ACHN (cell line): ENCODE measurements around the gene CEP20.

ENCODE experiments used
- DNase-seq: peaks from one replicate; pipeline ENCODE4 v3.0.0-alpha.2; 2015
- in situ Hi-C: cut with HindIII; loops from 2 replicates; pipeline ENCODE4 v1.10.0; 2017; ENCODE audit warnings: low sequenced_read_pairs, low pct_ligation_motif_present, low pct_unique_long_range_greater_than_20kb

CEP20 gene

GRCh38 chr16:15900357-15900756, 12.0 kb upstream of the CEP20 start:
- in situ Hi-C loops: no loop called here
- no peak for DNase-seq

- in situ Hi-C loops: no loop called here
- peak; percentile 98 for DNase-seq
These were observed 11.2 kb upstream of the CEP20 start for GRCh38 chr16:15899538-15900100.

- in situ Hi-C loops: no loop called here
- DNase-seq: no peak
These were observed 10.3 kb upstream of the CEP20 start for GRCh38 chr16:15898654-15899053.

- in situ Hi-C loops: no loop called here
- DNase-seq: peak; percentile 64
These were observed 9.4 kb upstream of the CEP20 start for GRCh38 chr16:15897834-15898254.

GRCh38 chr16:15897121-15897780, 8.8 kb upstream of the CEP20 start:
- in situ Hi-C loops: no loop called here
- peak; percentile 14 for DNase-seq

- DNase-seq: no peak
- in situ Hi-C loops: no loop called here
These were observed 6.4 kb upstream of the CEP20 start for GRCh38 chr16:15894571-15895374.

GRCh38 chr16:15891508-15891907, 3.1 kb upstream of the CEP20 start:
- in situ Hi-C loops: no loop called here
- DNase-seq: no peak

GRCh38 chr16:15887283-15887682, 1.1 kb downstream of the CEP20 start:
- no peak for DNase-seq
- in situ Hi-C loops: no loop called here

GRCh38 chr16:15886078-15886477, 2.3 kb downstream of the CEP20 start:
- in situ Hi-C loops: no loop called here
- no peak for DNase-seq

- in situ Hi-C loops: no loop called here
- no peak for DNase-seq
These were observed 2.8 kb downstream of the CEP20 start for GRCh38 chr16:15885560-15886001.

- in situ Hi-C loops: no loop called here
- DNase-seq: no peak
These were observed 5.8 kb downstream of the CEP20 start for GRCh38 chr16:15882563-15882962.

- no peak for DNase-seq
- in situ Hi-C loops: no loop called here
These were observed 6.5 kb downstream of the CEP20 start for GRCh38 chr16:15881794-15882379.

- in situ Hi-C loops: no loop called here
- DNase-seq: no peak
These were observed 7.7 kb downstream of the CEP20 start for GRCh38 chr16:15880434-15881308.

- DNase-seq: peak; percentile 41
- in situ Hi-C loops: no loop called here
These were observed 9.1 kb downstream of the CEP20 start for GRCh38 chr16:15879255-15879811.

GRCh38 chr16:15876503-15876902, 11.9 kb downstream of the CEP20 start:
- in situ Hi-C loops: no loop called here

GRCh38 chr16:15874745-15875314, 13.6 kb downstream of the CEP20 start:
- DNase-seq: peak; percentile 84
- in situ Hi-C loops: no loop called here

More at GRCh38 chr16:15876503-15876902, 11.9 kb downstream of the CEP20 start:
- DNase-seq: peak; percentile 69

- DNase-seq: no peak
- in situ Hi-C loops: no loop called here
These were observed 14.7 kb downstream of the CEP20 start for GRCh38 chr16:15873737-15874136.

- no peak for DNase-seq
- in situ Hi-C loops: no loop called here
These were observed 15.1 kb downstream of the CEP20 start for GRCh38 chr16:15873301-15873700.
